Amniotic stem cell (primary cell): ENCODE data around the gene C3.
A peak's percentile ranks its signal among the peaks of the same experiment; 100 is the strongest.
"Not testable (repeated sequence)": the region's sequence is repeated elsewhere in the genome, so short reads cannot be mapped to it uniquely, and the experiment has no call there.

ENCODE experiments used
- DNase-seq: peaks from one replicate; lab custom pipeline; 2025; lab: John Stamatoyannopoulos, UW

The C3 gene

GRCh38 chr19:6690160-6690885 lies 30.1 kb downstream of the C3 start:
- DNase-seq = no peak

- no peak for DNase-seq
These were observed 33.3 kb downstream of the C3 start for GRCh38 chr19:6687114-6687513.

- no peak for DNase-seq
These were observed 33.8 kb downstream of the C3 start for GRCh38 chr19:6686628-6686975.

- no peak for DNase-seq
These were observed 34.4 kb downstream of the C3 start for GRCh38 chr19:6685962-6686627.

- DNase-seq = no peak
These were observed 35.0 kb downstream of the C3 start for GRCh38 chr19:6685482-6685881.

- DNase-seq = no peak
These were observed 36.5 kb downstream of the C3 start for GRCh38 chr19:6683971-6684370.

GRCh38 chr19:6682607-6683128 lies 37.8 kb downstream of the C3 start:
- no peak for DNase-seq

- no peak for DNase-seq
These were observed 40.3 kb downstream of the C3 start for GRCh38 chr19:6680141-6680540.

- no peak for DNase-seq
These were observed 41.3 kb downstream of the C3 start for GRCh38 chr19:6679139-6679538.

GRCh38 chr19:6678690-6679109 lies 41.8 kb downstream of the C3 start:
- DNase-seq = no peak

- no peak for DNase-seq
These were observed 42.4 kb downstream of the C3 start for GRCh38 chr19:6677883-6678689.

GRCh38 chr19:6677495-6677882 lies 43.0 kb downstream of the C3 start:
- no peak for DNase-seq

- DNase-seq = no peak
These were observed 44.2 kb downstream of the C3 start for GRCh38 chr19:6676288-6676687.

GRCh38 chr19:6674868-6675305 lies 45.6 kb downstream of the C3 start:
- peak; percentile 27 for DNase-seq

GRCh38 chr19:6674408-6674807 lies 46.0 kb downstream of the C3 start:
- DNase-seq = not testable (repeated sequence)

GRCh38 chr19:6672693-6673290 lies 47.7 kb downstream of the C3 start:
- no peak for DNase-seq

GRCh38 chr19:6671960-6672359 lies 48.5 kb downstream of the C3 start:
- DNase-seq = no peak

GRCh38 chr19:6668691-6669090 lies 51.8 kb downstream of the C3 start:
- no peak for DNase-seq

GRCh38 chr19:6667114-6667627 lies 53.3 kb downstream of the C3 start:
- DNase-seq = no peak

GRCh38 chr19:6664916-6665315 lies 55.5 kb downstream of the C3 start:
- no peak for DNase-seq

GRCh38 chr19:6663236-6664201 lies 56.9 kb downstream of the C3 start:
- DNase-seq = no peak
